HG03558 (cell line): ENCODE measurements around the gene PRRT1.
"Not testable (repeated sequence)": the region's sequence is repeated elsewhere in the genome, so short reads cannot be mapped to it uniquely, and the experiment has no call there.

Experiments
- ATAC-seq: cut with Tn5 transposase; IDR thresholded peaks from one replicate; pipeline ENCODE4 v1.9.1; 2021; ENCODE audit warnings: moderate number of reproducible peaks; ENCODE audit not compliant: unreplicated experiment; ENCODE audit errors: extremely low read depth

The PRRT1 gene

DNA sequence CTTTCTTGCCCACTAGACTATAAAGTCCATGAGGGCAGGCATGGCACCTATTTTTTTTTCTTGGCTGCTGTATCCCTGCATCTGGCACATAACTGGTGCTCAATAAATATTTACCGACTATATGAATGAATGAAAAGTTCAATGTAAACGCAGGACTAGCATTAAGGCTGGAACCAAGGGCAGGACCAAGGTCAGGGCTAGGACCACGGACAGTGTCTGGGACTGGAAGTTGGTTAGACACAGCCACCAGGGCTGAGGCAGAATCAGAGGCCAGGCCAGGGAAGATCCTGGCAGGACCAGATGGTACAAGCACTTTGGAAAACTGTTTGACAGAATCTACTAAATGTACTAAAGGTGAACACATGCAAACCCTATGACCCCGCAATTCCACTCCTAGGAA, 46.3 kb downstream of the PRRT1 start:
- no peak for ATAC-seq

DNA sequence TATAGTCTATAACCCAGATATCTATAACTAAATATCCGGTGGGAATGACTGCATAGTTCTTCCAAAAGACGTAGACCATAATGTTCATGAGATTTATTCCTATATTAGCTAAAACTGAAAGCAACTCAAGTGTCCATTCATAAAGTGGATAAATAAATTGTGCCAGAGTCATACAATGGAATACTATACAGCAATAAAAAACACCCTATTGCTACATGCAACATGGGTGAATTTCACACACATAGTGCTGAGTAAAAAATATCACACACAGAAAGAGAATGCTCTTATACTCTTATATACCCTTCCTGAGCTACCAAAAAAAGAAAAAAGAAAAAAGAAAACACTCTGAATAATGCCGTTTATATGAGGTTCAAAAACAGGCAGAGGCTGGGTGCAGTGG, 49.5 kb downstream of the PRRT1 start:
- ATAC-seq: no peak

DNA sequence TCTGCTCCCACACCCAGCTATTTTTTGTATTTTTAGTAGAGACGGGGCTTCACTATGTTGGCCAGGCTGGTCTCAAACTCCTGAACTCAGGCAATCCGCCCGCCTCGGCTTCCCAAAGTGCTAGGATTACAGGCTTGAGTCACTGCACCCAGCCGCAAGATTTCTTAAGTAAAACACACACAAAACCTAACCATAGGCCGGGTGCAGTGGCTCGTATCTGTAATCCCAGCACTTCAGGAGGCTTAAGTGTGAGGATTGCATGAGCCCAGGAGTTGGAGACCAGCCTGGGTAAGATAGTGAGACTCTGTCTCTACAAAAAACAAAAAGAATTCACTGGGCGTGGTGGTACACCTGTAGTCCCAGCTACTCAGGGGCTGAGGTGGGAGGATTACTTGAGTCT, 51.5 kb downstream of the PRRT1 start:
- ATAC-seq: not testable (repeated sequence)
